HG03442 (cell line): ENCODE data around the gene PLAA.
A peak's percentile ranks its signal among the peaks of the same experiment; 100 is the strongest.

Source experiments
- ATAC-seq: cut with Tn5 transposase; IDR thresholded peaks from one replicate; pipeline ENCODE4 v1.9.1; 2021; ENCODE audit warnings: mild to moderate bottlenecking, moderate library complexity; ENCODE audit not compliant: unreplicated experiment

Gene PLAA

DNA sequence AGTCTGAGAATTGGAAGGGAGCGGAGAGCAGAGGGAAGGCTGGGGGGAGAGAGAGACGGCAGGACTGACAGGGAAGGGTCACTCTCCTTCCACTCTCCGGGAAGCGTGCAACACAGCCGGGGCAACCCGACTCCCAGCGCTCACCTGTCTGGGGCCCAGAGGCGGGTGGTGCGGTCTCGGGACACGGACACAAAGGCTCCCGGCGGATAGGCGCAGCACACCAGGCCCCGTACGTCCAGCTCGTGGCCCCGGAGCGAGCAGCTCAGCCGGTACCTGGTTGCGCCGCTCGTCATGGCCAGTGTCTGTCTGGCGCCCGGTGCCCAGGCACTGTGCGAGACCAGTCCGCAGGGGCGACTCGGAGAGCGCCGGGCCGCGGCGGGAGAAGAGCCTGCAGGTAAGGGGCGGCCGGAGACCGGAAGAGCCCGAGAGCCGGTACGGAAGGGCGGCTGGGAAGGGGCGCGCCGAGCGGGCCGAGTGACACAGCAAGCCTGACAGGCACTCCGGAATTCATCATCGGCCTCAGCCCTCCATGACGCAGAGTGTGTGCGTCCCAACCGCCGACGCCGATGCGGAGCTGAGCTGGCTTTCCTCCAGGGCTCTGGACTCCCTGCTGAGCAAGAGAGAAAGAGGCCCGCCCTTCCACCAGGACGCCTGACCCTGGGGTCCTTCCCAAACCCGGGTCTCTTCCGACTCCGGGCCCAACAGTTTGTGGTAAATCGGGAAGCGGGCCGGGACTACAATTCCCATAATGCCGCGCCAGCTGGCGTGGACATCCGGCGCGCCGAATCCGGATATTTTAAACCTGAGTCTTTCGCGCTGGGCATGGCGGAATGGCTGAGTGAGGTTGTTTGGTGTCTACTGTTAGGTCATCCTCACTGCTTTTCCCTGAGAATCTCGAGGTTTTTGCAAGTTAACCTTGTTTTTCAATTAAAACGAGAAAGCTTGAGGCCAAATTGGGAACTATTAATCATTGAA, at the start of gene PLAA:
Gene PLAA, minus strand, starts transcription at position 490 of the 975 bp plus-strand sequence. Its CDS starts 197 bp downstream, at position 293.
- ATAC-seq = peak; percentile 97

DNA sequence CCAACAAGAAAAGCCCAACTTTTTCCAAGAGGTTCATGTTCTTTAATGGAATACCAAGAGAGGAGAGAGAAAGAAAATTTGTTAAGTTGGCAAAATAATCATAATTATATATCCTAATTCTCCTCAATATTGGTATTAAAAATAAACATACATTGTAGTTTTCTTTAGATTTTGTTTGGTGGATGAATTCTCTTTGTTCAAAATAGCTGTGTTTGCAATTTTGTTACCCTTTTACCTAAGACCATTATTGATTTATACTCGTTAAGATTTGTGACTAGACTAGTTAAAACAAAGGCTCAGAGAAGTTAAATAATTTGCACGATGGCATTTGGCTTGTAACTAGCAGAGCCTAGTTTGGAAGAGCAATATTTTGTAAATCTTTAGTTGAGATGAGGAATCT, 48.8 kb upstream of the PLAA start:
- ATAC-seq = no peak

DNA sequence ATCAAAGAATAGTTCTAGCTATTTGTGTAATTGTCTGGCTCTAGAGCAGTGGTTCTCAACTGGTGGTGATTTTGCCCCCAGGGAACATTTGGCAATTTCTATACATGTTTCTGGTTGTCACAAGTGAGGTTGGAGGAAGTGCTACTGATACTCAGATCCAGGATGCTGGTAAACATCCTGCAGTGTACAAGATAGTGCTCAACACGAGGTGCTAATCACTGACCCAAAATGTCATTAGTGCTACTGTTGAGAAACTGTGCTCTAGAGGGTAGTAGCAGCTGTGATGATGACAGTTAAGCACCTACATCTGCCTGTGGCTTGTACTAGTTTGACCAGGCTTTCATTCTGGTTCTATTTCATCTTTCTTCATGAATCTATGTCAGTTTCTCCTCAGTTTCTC, 36.3 kb upstream of the PLAA start:
- peak; percentile 54 for ATAC-seq

DNA sequence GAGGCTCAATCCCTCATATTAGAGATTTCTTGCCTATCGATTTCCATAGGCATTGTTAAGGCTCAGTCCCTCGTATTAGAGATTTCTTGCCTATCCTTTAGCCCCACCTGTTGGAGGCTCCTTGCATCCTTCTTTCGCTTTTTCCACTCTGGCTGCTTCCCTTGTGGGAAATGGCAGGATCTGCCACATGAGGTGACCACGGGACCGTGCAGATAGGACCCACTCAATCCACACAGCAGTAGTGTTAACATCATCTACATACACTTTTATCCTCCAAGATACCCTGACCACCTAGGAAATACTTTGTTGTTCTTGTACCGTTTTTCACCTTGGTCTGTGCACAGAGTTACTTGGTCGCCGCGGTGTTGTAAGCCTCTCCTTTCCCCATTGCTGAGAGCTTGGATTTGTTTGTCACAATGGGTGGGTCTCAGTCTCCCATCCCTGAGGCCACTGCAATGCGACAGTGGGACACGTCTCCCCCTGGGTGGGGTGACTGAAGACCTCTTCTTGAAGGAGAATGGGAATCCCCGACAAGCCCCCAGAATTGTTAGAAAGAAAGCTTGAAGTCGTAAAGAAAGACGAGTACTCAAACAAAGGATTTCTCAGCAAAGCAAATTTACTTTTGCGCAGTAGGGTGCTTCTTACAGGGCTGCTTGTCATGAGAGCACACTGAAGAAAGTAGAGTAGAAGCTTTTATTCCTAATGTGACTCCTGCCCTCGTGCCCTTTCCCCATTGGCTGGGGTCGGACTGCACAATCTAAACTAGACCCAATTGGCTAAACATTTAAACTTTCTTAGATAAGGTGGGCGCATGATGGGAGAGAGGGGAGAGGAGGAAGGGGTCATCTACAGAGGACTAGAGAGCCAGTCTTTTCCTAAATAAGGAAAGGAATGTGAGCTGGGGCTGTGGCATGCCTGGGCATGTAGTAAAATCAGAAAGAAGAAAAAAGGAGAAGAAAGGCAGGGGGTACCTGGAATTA, 29.0 kb upstream of the PLAA start:
- ATAC-seq = no peak

DNA sequence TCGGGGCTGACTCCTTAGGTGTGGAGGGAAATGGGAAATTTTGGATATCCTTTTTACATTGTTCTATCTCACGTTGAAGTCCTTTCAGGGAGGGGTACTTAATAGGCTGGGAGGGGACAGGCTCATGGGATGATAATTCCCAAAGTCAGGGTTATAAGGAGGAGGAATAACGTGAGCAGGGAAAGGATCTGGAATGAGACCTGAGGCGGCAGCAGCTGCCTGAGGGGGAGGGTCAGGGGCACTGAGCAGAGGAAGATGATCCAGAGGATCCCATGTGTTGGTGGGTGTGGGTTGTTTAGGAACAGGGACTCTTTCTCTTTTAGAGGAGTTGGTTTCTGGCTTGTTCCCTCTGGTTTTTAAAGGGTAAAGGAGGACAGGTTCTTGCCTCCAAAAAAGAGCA, 27.9 kb upstream of the PLAA start:
- no peak for ATAC-seq

DNA sequence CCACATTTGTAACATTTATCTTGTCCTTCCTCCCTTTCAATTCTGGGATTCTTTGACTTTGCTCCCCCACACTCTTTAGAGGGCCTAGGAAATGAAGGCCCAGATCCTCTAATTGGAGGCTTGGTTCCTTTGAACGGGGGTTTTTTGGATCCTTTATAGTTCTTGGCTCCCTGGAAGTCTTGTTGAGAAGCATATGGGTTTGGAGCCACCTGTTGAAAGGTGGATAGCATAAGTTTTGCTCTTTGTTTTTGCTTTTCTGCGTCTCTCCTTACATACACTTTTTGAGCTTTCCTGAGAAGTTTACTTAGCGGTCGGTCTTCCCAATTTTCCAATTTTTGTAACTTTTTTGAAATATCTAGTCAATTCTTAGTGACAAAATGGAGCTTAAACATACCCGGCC, 26.9 kb upstream of the PLAA start:
- ATAC-seq = no peak

DNA sequence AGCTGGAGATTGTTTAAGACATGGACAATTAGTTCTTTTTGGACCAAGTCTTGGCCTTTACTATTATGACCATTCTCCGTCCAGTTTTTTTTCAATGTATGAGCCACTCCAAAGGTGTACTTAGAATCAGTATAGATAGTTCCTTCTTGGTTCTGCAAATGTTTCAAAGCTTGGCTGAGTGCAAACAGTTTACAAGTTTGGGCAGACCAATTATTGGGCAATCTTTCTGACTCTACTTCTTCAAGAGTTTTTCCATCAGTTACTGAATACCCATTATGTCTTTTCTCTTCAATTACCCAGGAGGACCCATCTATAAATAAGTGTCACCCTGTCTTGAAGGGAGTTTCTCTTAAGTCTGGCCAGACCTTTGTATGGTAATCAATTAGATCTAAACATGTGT, 24.7 kb upstream of the PLAA start:
- ATAC-seq = no peak

DNA sequence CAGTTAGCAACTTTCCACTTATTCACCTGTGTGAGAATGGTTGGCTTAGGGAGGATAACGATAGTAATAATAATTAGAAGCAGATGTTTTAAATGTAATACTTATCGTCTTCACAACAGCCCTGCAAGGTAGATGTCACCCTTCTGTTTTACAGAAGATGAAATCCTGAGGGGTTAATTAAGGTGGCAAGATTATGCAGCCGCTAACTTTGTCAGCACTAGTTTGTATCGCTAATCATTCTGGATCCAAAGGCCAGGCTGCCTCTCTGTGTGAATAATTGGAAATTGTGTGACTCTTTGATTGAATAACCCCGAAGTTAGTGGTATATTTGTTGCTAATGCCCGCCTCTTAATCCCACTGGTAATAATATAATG, 9.8 kb upstream of the PLAA start:
- ATAC-seq = no peak

DNA sequence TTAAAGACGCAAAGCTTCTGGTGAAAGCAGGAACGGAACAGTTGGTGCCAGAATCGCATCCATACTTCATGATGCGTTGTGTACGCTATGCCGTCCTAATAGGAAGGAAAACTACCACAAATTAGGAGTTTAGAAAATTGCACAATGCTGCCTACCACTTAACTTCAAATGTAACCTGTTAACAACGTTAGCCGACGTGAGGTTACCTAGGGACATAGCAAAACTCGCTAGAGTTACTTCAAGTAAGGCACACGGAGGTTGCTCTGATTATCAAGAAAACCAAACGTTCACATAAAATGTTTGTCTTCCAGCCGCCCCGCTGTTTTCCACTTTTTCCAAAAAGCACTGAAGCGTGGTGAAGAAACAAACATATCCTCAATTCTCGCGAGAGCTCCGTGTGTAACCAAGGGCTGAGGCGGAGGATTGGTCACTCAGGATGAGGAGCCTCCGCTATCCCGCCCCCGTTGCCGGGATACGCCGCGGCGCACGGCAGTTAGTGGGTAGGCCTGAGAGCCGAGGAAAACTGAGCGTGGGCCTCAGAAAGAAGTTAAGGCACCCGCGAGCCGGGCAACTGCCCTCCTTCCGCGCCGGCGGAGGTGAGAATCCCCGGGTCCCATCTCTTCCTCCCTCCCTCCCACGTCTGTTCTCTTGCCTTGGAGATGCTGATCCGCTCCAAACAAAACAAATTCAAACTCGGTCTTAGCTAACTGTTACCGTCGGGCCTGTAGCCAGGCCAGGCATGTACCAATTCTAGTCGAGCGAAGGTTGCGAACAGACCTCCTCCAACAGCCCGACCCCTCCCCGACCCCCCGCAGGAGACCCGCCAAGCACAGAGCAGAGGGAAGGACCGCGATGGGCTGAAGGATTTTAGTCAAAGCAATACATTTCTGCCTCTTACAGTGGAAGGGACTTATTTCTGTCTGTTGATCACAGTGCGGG, 9.1 kb upstream of the PLAA start, which contains the start of gene IFT74:
Gene IFT74, plus strand, starts transcription at position 492 of the 939 bp plus-strand sequence. CDS start 5,556 bp downstream, outside the sequence.
- peak; percentile 99 for ATAC-seq

DNA sequence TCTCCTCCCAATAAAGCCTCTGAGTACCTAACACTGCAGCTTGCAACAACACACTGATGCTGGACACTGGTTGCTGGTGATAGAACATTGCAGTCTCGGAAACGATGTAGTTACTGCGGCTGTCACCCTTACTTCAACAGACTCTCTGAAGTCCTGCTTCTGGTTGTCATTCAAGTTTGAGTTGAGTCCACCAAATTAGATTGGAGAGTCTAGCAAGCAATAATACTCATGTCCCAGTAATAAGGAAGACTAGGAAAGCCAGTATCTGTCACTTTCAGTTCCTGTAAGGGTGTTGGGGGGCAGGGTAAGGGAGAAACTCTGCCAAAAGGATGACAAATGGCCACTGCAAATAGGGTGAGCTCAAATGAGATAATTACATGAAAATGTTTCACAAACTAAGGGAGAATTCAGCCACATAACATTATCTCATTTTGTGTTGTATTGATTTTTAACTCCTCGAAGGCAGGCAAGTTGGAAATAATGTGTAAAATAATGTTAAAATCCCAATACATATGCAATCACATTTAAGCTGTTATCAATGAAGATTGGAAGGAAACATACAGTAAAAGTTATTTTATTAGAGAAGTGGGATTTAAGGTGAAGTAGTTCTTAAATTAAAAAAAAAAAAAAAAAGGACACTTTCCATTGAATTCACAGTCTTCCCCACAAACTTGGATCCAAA, 8.3 kb upstream of the PLAA start:
- no peak for ATAC-seq

DNA sequence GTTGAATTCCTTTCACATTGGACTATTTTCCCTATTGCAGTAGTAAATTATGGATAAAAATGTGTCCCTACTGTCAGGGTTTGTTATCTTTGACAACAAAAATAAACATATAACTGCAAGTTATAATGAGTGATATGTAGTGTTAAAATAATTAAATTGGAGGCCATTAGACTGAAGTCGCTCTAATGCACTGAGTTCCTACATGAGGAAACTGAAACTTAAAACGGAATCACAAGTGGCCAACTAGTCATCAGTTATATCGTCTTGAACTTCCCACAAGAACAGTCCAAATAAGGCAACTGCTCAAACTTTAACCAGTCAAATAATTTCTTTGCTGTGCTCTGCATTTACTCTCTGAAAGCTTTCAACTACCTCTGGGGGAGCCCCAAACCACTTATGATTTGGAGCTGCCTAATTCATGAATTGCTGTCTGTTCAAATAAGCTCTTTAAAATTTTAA, 7.0 kb upstream of the PLAA start:
- no peak for ATAC-seq

DNA sequence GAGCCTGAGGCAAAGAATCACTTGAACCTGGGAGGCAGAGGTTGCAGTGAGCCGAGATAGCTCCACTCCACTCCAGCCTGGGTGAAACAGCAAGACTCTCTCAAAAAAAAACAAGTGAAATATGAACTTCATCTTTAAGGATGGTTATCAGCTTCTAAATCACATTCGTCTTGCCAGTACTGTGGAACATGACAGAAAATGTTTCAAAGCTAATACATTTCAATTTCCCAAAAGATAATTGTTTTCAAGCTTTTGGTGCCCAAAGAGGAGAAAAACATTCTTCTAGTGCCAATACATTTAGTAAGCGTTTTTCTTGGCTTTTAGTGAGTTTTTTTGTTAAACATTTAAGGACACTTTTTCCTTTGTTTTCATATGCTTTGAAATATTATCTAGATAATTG, 4.8 kb upstream of the PLAA start:
- ATAC-seq = no peak

DNA sequence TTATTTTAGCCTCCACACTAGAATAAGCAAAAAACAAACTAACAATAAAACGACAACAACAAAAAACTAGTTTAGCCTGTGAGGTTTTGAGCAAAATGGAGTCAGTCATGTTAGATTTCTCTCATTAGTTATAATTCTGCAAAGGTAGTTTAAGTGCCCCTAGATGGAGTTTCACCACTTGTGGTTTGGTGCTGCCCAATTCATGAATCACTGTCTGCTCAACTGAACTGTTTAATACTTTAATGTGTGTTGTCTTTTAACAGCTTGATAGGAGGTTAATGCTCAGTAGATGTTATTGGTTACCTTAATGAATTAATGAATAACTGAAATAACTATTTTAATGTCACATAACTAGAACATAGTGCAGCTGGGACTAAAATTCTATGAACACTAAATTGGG, 3.5 kb upstream of the PLAA start:
- ATAC-seq = no peak

DNA sequence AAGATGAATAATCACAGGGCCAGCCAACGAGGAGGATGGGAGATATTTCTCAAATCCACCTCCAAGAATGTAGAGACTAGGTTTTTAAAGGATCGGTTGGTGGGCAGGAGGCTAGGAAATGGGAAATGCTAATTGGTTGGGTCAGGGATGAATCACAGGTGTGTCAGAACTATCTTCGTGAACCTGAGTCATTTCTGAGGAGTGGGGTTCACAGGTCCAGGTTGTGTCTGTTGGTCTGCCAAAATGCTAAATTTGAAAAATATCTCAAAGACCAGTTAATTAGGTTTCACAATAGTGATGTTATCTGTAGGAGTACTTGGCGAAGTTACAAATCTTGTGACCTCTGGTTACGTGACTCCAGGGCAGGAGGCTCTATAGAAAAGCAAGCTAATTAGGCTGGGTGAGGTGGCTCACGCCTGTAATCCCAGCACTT, 2.6 kb upstream of the PLAA start:
- no peak for ATAC-seq

DNA sequence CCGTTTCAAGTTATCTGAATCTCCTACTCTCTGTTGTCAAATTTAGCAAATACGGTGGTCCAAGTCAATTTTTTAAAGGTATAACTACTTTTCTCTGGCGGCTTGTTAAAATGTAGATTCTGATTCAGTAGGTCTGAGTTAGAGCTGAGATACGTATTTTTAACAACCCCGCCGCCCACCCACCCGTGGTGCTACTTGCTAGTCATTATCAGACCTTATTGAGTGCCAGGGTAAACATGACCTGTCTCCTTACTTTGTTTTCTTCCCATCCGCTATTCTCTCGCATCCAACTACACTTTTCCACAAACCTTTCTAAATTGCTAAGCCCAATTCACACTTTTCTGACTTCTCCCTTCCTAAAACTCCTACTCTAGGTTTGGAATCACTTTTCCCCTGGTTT, 694 bp upstream of the PLAA start:
- no peak for ATAC-seq

DNA sequence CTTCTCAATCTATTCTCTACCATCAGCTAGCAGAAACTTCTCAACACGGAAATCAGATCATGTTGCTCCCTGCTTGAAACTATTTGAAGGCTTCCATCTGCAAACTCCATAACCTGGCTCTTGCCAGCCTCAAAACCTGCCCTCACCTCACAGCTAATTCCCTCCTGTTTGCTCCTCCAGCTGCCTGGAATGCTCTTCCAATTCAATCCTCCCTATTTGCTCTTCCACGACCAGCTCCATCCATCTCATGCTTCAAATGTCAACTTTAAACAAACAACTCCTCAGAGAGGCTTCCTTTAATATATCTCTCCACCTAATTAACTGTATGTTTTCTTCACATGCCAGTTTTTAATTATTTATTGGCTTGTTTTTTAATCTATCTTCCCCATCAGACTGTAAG, 1.5 kb downstream of the PLAA start:
- ATAC-seq = no peak

DNA sequence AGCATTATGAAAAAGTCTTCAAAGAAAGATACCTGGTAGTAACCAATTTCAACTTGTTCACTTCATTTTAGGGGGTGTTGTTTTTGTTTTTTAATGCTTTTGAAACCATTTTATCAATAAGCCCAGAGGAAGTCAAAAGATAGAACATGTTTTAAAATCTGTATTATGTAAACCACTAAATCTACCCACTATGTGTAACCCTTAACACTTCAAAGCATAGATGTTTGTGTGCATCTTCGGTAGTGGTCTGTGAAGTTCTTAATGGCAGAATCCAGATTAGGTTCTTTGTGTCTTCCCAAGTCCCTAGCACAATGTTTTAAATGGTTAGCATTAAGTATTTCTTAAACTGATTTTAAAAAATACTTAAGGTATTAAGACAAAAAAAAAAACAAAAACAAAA, 6.3 kb downstream of the PLAA start:
- no peak for ATAC-seq

DNA sequence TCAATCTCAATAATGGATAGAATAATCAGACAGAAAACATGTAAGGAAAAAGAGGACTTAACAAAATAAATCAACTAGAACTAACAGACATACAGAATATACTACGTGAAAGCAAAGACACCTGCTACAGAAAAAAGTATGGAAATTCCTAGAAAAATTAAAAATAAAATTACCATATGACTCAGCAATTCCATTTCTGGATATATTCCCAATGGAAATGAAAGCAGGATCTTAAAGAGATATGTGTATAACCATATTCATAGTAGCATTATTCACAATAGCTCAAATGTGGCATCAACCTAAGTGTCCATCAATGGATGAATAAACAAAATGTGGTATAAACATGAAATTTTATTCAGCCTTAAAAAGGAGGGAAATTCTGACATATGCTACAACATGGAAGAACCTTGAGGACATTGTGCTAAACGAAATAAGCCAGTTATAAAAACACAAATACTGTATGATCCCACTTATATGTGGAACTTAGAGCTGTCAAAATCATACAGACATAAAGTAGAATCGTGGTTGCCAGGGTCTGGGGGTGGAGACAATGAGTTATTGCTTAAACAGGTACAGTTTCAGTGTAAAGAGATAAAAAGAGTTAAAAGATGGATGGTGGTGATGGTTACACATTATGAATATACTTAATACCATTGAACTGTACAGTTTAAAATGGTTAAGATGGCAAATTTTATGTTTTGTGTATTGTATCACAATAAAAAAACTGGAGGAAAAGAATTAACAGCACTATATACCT, 6.9 kb downstream of the PLAA start:
- ATAC-seq = no peak

DNA sequence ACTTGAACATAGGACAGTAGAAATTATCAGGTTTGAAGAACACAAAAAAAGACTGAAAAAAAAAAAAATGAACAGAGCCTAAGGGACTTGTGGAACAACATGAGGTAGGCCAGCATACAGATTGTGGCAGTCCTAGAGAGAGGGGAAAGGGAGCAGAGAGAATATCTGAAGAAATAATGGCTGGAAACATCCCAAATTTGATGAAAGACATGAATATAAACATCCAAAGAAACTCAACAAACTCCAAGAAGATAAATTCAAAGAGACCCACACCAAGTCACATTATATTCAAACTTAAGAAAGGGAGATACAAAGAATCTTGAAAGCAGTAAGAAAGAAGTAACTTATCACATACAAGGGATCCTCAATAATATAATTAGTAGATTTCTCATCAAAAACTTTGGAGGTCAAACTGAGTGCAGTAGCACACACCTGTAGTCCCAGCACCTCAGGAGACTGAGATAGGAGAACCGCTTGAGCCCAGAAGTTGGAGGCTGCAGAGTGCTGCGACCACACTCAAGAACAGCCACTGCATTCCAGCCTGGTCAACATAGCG, 9.1 kb downstream of the PLAA start:
- ATAC-seq = no peak
